ENCODE data around the gene DIAPH2. TPM values are rescaled to one million over a fixed set of nuclear protein-coding genes. Genes with fewer than 3 reads are reported as not detected.
A peak's percentile ranks its signal among the peaks of the same experiment; 100 is the strongest.
"Not testable (repeated sequence)": the region's sequence is repeated elsewhere in the genome, so short reads cannot be mapped to it uniquely, and the experiment has no call there.

Gene DIAPH2
- total RNA-seq, 2 donors from 2014 or later, result 7.1 to 9.0 TPM

- H3K9me3 Mint-ChIP-seq, result no peaks in the 10 kb centered on the region
- no peaks in the 10 kb centered on the region for H3K36me3 Mint-ChIP-seq (ENCODE audit: low read depth)
- ATAC-seq (replicated peaks), result no peak
- H3K4me1 Mint-ChIP-seq, result peaks cover 12% of the 10 kb centered on the region
- no peaks in the 10 kb centered on the region for H3K27me3 Mint-ChIP-seq
- no peak overlapping the region for H3K27ac Mint-ChIP-seq
- no peak overlapping the region for H3K4me3 Mint-ChIP-seq
Measured at GRCh38 chrX:96703379-96703778, 18.7 kb downstream of the DIAPH2 start.

GRCh38 chrX:96703816-96704215 is 19.2 kb downstream of the DIAPH2 start:
- ATAC-seq (replicated peaks), result no peak
- no peak overlapping the region for H3K4me3 Mint-ChIP-seq

GRCh38 chrX:96704629-96705028 is 20.0 kb downstream of the DIAPH2 start:
- no peaks in the 10 kb centered on the region for H3K27me3 Mint-ChIP-seq
- H3K4me1 Mint-ChIP-seq, result peaks cover 12% of the 10 kb centered on the region
- no peak for ATAC-seq (replicated peaks)
- no peak overlapping the region for H3K4me3 Mint-ChIP-seq
- H3K27ac Mint-ChIP-seq, result no peak overlapping the region
- no peaks in the 10 kb centered on the region for H3K9me3 Mint-ChIP-seq
- no peaks in the 10 kb centered on the region for H3K36me3 Mint-ChIP-seq (ENCODE audit: low read depth)

More at GRCh38 chrX:96703816-96704215, 19.2 kb downstream of the DIAPH2 start:
- no peak overlapping the region for H3K27ac Mint-ChIP-seq
- no peaks in the 10 kb centered on the region for H3K9me3 Mint-ChIP-seq
- H3K27me3 Mint-ChIP-seq, result no peaks in the 10 kb centered on the region
- peaks cover 12% of the 10 kb centered on the region for H3K4me1 Mint-ChIP-seq
- H3K36me3 Mint-ChIP-seq (ENCODE audit: low read depth), result no peaks in the 10 kb centered on the region

- Mint-ChIP-seq H3K9me3 (no peaks in the 10 kb centered on the region), H3K4me3 (no peak overlapping the region), H3K36me3 (ENCODE audit: low read depth) (no peaks in the 10 kb centered on the region), H3K27ac (no peak overlapping the region), H3K27me3 (no peaks in the 10 kb centered on the region), H3K4me1 (peaks cover 4% of the 10 kb centered on the region)
- ATAC-seq (replicated peaks), result no peak
Measured at GRCh38 chrX:96705905-96706304, 21.3 kb downstream of the DIAPH2 start.

GRCh38 chrX:96707804-96708203 is 23.2 kb downstream of the DIAPH2 start:
- ATAC-seq (replicated peaks), result no peak
- H3K4me3 Mint-ChIP-seq, result no peak overlapping the region

GRCh38 chrX:96710031-96710430 is 25.4 kb downstream of the DIAPH2 start:
- no peaks in the 10 kb centered on the region for H3K27me3 Mint-ChIP-seq
- H3K27ac Mint-ChIP-seq, result no peak overlapping the region
- ATAC-seq (replicated peaks), result no peak
- H3K36me3 Mint-ChIP-seq (ENCODE audit: low read depth), result no peaks in the 10 kb centered on the region
- H3K4me1 Mint-ChIP-seq, result no peaks in the 10 kb centered on the region
- H3K9me3 Mint-ChIP-seq, result no peaks in the 10 kb centered on the region
- H3K4me3 Mint-ChIP-seq, result no peak overlapping the region

More at GRCh38 chrX:96707804-96708203, 23.2 kb downstream of the DIAPH2 start:
- no peaks in the 10 kb centered on the region for H3K27me3 Mint-ChIP-seq
- H3K9me3 Mint-ChIP-seq, result no peaks in the 10 kb centered on the region
- peaks cover 4% of the 10 kb centered on the region for H3K4me1 Mint-ChIP-seq
- H3K36me3 Mint-ChIP-seq (ENCODE audit: low read depth), result no peaks in the 10 kb centered on the region
- H3K27ac Mint-ChIP-seq, result no peak overlapping the region

- Mint-ChIP-seq H3K36me3 (ENCODE audit: low read depth) (no peaks in the 10 kb centered on the region), H3K4me3 (no peak overlapping the region), H3K27me3 (no peaks in the 10 kb centered on the region)
Measured at GRCh38 chrX:96713303-96713702, 28.7 kb downstream of the DIAPH2 start.

GRCh38 chrX:96714393-96714792 is 29.8 kb downstream of the DIAPH2 start:
- not testable (repeated sequence) for H3K4me1 Mint-ChIP-seq; H3K27ac Mint-ChIP-seq; H3K4me3 Mint-ChIP-seq; ATAC-seq (replicated peaks); H3K9me3 Mint-ChIP-seq; H3K27me3 Mint-ChIP-seq; H3K36me3 Mint-ChIP-seq (ENCODE audit: low read depth)

More at GRCh38 chrX:96713303-96713702, 28.7 kb downstream of the DIAPH2 start:
- Mint-ChIP-seq H3K4me1 (no peaks in the 10 kb centered on the region), H3K9me3 (no peaks in the 10 kb centered on the region), H3K27ac (no peak overlapping the region)
- no peak for ATAC-seq (replicated peaks)

- Mint-ChIP-seq H3K9me3 (no peaks in the 10 kb centered on the region), H3K27ac (no peak overlapping the region), H3K27me3 (no peaks in the 10 kb centered on the region), H3K36me3 (ENCODE audit: low read depth) (no peaks in the 10 kb centered on the region), H3K4me3 (no peak overlapping the region), H3K4me1 (no peaks in the 10 kb centered on the region)
- no peak for ATAC-seq (replicated peaks)
Measured at GRCh38 chrX:96715481-96715880, 30.8 kb downstream of the DIAPH2 start.

- H3K27me3 Mint-ChIP-seq, result no peaks in the 10 kb centered on the region
- no peaks in the 10 kb centered on the region for H3K4me1 Mint-ChIP-seq
- H3K27ac Mint-ChIP-seq, result no peak overlapping the region
- no peaks in the 10 kb centered on the region for H3K9me3 Mint-ChIP-seq
- no peak for ATAC-seq (replicated peaks)
- no peaks in the 10 kb centered on the region for H3K36me3 Mint-ChIP-seq (ENCODE audit: low read depth)
- no peak overlapping the region for H3K4me3 Mint-ChIP-seq
Measured at GRCh38 chrX:96719161-96719875, 34.7 kb downstream of the DIAPH2 start.

- H3K27ac Mint-ChIP-seq, result no peak overlapping the region
- no peaks in the 10 kb centered on the region for H3K36me3 Mint-ChIP-seq (ENCODE audit: low read depth)
- H3K9me3 Mint-ChIP-seq, result no peaks in the 10 kb centered on the region
- ATAC-seq (replicated peaks), result peak; percentile 87
- no peak overlapping the region for H3K4me3 Mint-ChIP-seq
- peaks cover 4% of the 10 kb centered on the region for H3K4me1 Mint-ChIP-seq
- no peaks in the 10 kb centered on the region for H3K27me3 Mint-ChIP-seq
Measured at GRCh38 chrX:96721354-96721753, 36.7 kb downstream of the DIAPH2 start.

GRCh38 chrX:96722781-96723180 is 38.1 kb downstream of the DIAPH2 start:
- Mint-ChIP-seq H3K4me3 (no peak overlapping the region), H3K36me3 (ENCODE audit: low read depth) (no peaks in the 10 kb centered on the region), H3K27ac (no peak overlapping the region), H3K9me3 (no peaks in the 10 kb centered on the region), H3K27me3 (no peaks in the 10 kb centered on the region), H3K4me1 (peaks cover 12% of the 10 kb centered on the region)
- no peak for ATAC-seq (replicated peaks)

- Mint-ChIP-seq H3K27me3 (no peaks in the 10 kb centered on the region), H3K4me3 (no peak overlapping the region), H3K36me3 (ENCODE audit: low read depth) (no peaks in the 10 kb centered on the region), H3K9me3 (no peaks in the 10 kb centered on the region), H3K27ac (no peak overlapping the region), H3K4me1 (peaks cover 19% of the 10 kb centered on the region)
- no peak for ATAC-seq (replicated peaks)
Measured at GRCh38 chrX:96729053-96729452, 44.4 kb downstream of the DIAPH2 start.

- no peaks in the 10 kb centered on the region for H3K9me3 Mint-ChIP-seq
- no peak overlapping the region for H3K27ac Mint-ChIP-seq
- H3K4me1 Mint-ChIP-seq, result peaks cover 19% of the 10 kb centered on the region
- H3K36me3 Mint-ChIP-seq (ENCODE audit: low read depth), result no peaks in the 10 kb centered on the region
- H3K27me3 Mint-ChIP-seq, result no peaks in the 10 kb centered on the region
- ATAC-seq (replicated peaks), result no peak
- no peak overlapping the region for H3K4me3 Mint-ChIP-seq
Measured at GRCh38 chrX:96729868-96730643, 45.4 kb downstream of the DIAPH2 start.

- H3K4me1 Mint-ChIP-seq, result peaks cover 18% of the 10 kb centered on the region
- H3K36me3 Mint-ChIP-seq (ENCODE audit: low read depth); H3K9me3 Mint-ChIP-seq; H3K27ac Mint-ChIP-seq; H3K4me3 Mint-ChIP-seq; H3K27me3 Mint-ChIP-seq; ATAC-seq (replicated peaks): not testable (repeated sequence)
Measured at GRCh38 chrX:96731000-96731399, 46.4 kb downstream of the DIAPH2 start.

All from activated T-helper 17 cell treated with anti-CD3 and anti-CD28 coated beads, Interleukin-2, amount 50 U/mL, for 72 hours (primary cell).